Stomach (tissue), 9 donors: ENCODE measurements around the gene GEMIN5. TPM values are rescaled to one million over a fixed set of nuclear protein-coding genes. Genes with fewer than 3 reads are reported as not detected.
"Not testable (repeated sequence)": the region's sequence is repeated elsewhere in the genome, so short reads cannot be mapped to it uniquely, and the experiment has no call there.

Source experiments
- DNase-seq, 2 donors: peaks; one replicate each; pipeline versions ENCODE4 v3.0.0 to v3.0.0-alpha.2; 2013 to 2019
- H3K27ac ChIP-seq, 5 donors: fragments of 200-600 bp in 4 of 5; sonication (generic) in 4 of 5; one replicate each; pipeline ENCODE4 v1.5.1; 2013 to 2019; ENCODE audit warnings: mild to moderate bottlenecking in 1 of 5, moderate library complexity in 1 of 5
- H3K27me3 ChIP-seq, 3 donors: fragments of 200-600 bp; sonication (generic); one replicate each; pipeline ENCODE4 v1.5.1; 2017 to 2019; ENCODE audit warnings: mixed run types in 1 of 3
- H3K36me3 ChIP-seq, 4 donors: fragments of 200-600 bp; sonication (generic); 1 replicate in 3 of 4; 2 replicates in 1 of 4; pipeline ENCODE4 v1.5.1; 2016 to 2019
- H3K4me1 ChIP-seq, 4 donors: fragments of 200-600 bp; sonication (generic); one replicate each; pipeline ENCODE4 v1.5.1; 2016 to 2019
- H3K4me3 ChIP-seq, 4 donors: fragments of 200-600 bp; sonication (generic) in 3 of 4; one replicate each; pipeline ENCODE4 v1.5.1; 2016 to 2019; ENCODE audit warnings: mild to moderate bottlenecking in 1 of 4
- H3K9me3 ChIP-seq, 4 donors: fragments of 200-600 bp; sonication (generic); one replicate each; pipeline ENCODE4 v1.5.1; 2016 to 2019
- EP300 ChIP-seq: sonication (generic); formaldehyde crosslinking; IDR thresholded peaks from one replicate; pipeline ENCODE4 v1.6.1; 2017; ENCODE audit warnings: antibody characterized with exemption
- POLR2A ChIP-seq, 4 donors: fragments of 450-650 bp; IDR thresholded peaks; one replicate each; pipeline ENCODE4 v1.6.1; 2016; ENCODE audit warnings: antibody characterized with exemption in 4 of 4, control low read depth in 2 of 4, mild to moderate bottlenecking in 1 of 4, moderate library complexity in 1 of 4
- POLR2AphosphoS5 ChIP-seq, 3 donors: sonication (generic); formaldehyde crosslinking; IDR thresholded peaks; one replicate each; pipeline ENCODE4 v1.6.1; 2016; ENCODE audit warnings: antibody characterized with exemption in 3 of 3
- WGBS, 5 donors: extraction: QIAGEN DNeasy Blood & Tissue Kit in 3 of 5; methylation state at CpG; one replicate each; pipeline versions ENCODE4 v1.1.5 to v1.1.7; 2013 to 2018; 5-methylcytosine and 5-hydroxymethylcytosine counted together
- intact Hi-C: fragments of 100-400 bp; cut with DNase I; formaldehyde crosslinking; loops from one replicate; pipeline ENCODE4 v1.15.1; 2023; ENCODE audit warnings: low total_unique reads
- polyA plus RNA-seq, 3 donors: library from polyadenylated mRNA; stranded (reverse); fragments of 200-250 nt; gene quantifications; one replicate each; pipeline ENCODE4 v1.2.3, GENCODE V29; 2013
- total RNA-seq, 5 donors: library from RNA; depleted of rRNA; stranded (reverse); fragments of >200 nt; gene quantifications; one replicate each; pipeline versions ENCODE4 v1.1.0 to v1.2.3, GENCODE V29; 2014 to 2016
- TF ChIP-seq, protein P1 (sequence below), 7 experiments: fragments of 450-650 bp in 4 of 7; fragments of 200-600 bp in 3 of 7; sonication (generic) in 3 of 7; IDR thresholded peaks; one replicate each; pipeline ENCODE4 v1.5.1; 2016 to 2019; ENCODE audit warnings: antibody characterized with exemption in 7 of 7, control low read depth in 2 of 7, mild to moderate bottlenecking in 1 of 7
- donor health status: healthy with polysubstance abuse.
- donor health status: Bipolar disorder and iron deficiency.
- donor health status: healthy.

The GEMIN5 gene
- total and polyA plus RNA-seq, 8 donors = 2.1 to 13.8 (median 4.6) TPM

DNA sequence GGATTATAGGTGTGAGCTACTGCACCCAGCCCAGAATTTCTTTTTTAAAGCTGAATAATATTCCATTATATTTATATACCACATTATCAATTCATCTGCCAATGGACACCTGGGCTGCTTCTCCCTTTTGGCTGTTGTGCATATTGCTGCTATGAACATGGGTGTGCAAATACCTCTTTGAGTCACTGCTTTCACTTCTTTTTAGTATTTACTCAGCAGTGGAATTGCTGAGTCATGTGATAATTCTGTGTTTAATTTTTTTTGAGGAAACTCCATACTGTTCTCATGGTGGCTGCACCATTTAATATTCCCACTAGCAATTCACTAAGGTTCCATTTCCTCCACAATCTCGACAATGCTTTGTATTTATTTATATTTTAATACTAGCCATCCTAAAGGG, 39.4 kb upstream of the GEMIN5 start:
- no peak for TF ChIP-seq POLR2AphosphoS5 (IDR thresholded peaks at IDR 0.05)
- TF ChIP-seq, protein P1, sequence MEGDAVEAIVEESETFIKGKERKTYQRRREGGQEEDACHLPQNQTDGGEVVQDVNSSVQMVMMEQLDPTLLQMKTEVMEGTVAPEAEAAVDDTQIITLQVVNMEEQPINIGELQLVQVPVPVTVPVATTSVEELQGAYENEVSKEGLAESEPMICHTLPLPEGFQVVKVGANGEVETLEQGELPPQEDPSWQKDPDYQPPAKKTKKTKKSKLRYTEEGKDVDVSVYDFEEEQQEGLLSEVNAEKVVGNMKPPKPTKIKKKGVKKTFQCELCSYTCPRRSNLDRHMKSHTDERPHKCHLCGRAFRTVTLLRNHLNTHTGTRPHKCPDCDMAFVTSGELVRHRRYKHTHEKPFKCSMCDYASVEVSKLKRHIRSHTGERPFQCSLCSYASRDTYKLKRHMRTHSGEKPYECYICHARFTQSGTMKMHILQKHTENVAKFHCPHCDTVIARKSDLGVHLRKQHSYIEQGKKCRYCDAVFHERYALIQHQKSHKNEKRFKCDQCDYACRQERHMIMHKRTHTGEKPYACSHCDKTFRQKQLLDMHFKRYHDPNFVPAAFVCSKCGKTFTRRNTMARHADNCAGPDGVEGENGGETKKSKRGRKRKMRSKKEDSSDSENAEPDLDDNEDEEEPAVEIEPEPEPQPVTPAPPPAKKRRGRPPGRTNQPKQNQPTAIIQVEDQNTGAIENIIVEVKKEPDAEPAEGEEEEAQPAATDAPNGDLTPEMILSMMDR (IDR thresholded peaks at IDR 0.05) = no peak
- no peaks in the 10 kb centered on the region for H3K9me3 ChIP-seq
- H3K4me3 ChIP-seq = no peak overlapping the region
- intact Hi-C loops = no loop called here
- H3K36me3 ChIP-seq = peaks cover 0 to 5% (median 0%) of the 10 kb centered on the region in 4 donors
- no peak overlapping the region for H3K27ac ChIP-seq
- 51 to 82% (median 65%) methylated on average over 1 of the region's 1 CpG for WGBS, 5 donors
- no peak for DNase-seq
- H3K4me1 ChIP-seq = no peaks in the 10 kb centered on the region
- H3K27me3 ChIP-seq = no peaks in the 10 kb centered on the region

- H3K4me3 ChIP-seq, H3K27me3 ChIP-seq, H3K27ac ChIP-seq, H3K4me1 ChIP-seq, DNase-seq, H3K9me3 ChIP-seq, intact Hi-C loops, H3K36me3 ChIP-seq: not testable (repeated sequence)
- 92 to 94% (median 93%) methylated on average over 9 of the region's 9 CpGs for WGBS, 5 donors
These were observed 38.1 kb upstream of the GEMIN5 start for GRCh38 chr5:154976082-154976481.

- Histone ChIP-seq H3K9me3 (no peaks in the 10 kb centered on the region), H3K36me3 (peaks cover 13 to 25% (median 21%) of the 10 kb centered on the region in 4 donors), H3K4me1 (no peaks in the 10 kb centered on the region), H3K4me3 (no peak overlapping the region), H3K27ac (no peak overlapping the region), H3K27me3 (no peaks in the 10 kb centered on the region)
- TF ChIP-seq, protein P1 (IDR thresholded peaks at IDR 0.05) = peak in 4 of 7 experiments; percentile 16 to 38 (median 31)
- no peak for TF ChIP-seq EP300
- intact Hi-C loops = no loop called here
- DNase-seq = peak in 1 of 2 donors; percentile 72
- 62 to 72% (median 66%) methylated on average over 2 of the region's 2 CpGs for WGBS, 5 donors
These were observed 34.6 kb upstream of the GEMIN5 start for GRCh38 chr5:154972476-154973080.

DNA sequence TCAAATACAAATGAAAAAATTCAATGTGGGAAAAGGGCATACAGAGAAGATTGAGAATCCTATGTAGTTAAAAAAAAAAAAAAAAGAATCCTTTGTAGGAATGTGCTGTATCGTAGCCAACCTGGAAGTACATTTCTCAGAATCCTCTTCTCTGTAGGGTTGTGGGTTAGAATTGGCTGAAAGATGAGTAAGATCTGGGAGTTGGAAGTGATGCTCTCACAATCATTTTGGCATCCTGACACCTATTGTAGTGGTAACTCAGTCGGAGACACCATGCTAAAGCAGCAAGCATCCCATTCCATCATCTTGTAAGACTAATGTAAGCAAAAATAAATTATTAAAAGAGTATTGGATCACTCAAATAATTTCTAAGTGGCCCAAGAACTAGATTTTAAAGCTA, 33.5 kb upstream of the GEMIN5 start:
- TF ChIP-seq POLR2AphosphoS5 (IDR thresholded peaks at IDR 0.05) (no peak), POLR2A (IDR thresholded peaks at IDR 0.05) (no peak), EP300 (no peak)
- TF ChIP-seq, protein P1 (IDR thresholded peaks at IDR 0.05) = no peak
- peaks cover 17 to 36% (median 32%) of the 10 kb centered on the region in 4 donors for H3K36me3 ChIP-seq
- H3K4me3 ChIP-seq = no peak overlapping the region
- H3K9me3 ChIP-seq = no peaks in the 10 kb centered on the region
- DNase-seq = no peak
- H3K4me1 ChIP-seq = no peaks in the 10 kb centered on the region
- no peak overlapping the region for H3K27ac ChIP-seq
- intact Hi-C loops = no loop called here
- 79 to 92% (median 87%) methylated on average over 2 of the region's 2 CpGs for WGBS, 5 donors
- H3K27me3 ChIP-seq = no peaks in the 10 kb centered on the region

DNA sequence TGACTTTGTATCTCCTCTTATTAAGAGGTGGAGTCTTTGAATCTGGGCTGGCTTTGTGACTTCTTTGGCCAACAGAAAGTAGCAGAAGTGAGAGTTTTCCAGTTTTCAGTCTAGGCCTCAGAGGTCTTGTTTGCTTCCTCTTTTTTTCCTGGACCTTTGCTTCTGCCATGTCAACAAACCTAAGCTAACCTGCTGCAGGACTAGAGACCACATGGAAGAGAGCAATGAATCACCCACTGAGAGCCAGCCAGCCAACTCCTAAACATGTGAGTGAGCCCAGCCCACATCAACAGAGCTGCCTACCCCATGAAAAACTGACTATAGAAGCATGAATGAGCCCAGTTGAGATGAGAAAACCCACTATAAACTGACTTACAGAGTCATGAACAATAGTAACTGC, 32.7 kb upstream of the GEMIN5 start:
- DNase-seq = peak in 1 of 2 donors; percentile 10
- Histone ChIP-seq H3K4me3 (no peak overlapping the region), H3K9me3 (no peaks in the 10 kb centered on the region), H3K27ac (no peak overlapping the region), H3K4me1 (no peaks in the 10 kb centered on the region), H3K36me3 (peaks cover 18 to 42% (median 38%) of the 10 kb centered on the region in 4 donors), H3K27me3 (no peaks in the 10 kb centered on the region)
- intact Hi-C loops = no loop called here
- TF ChIP-seq EP300 (no peak), POLR2A (IDR thresholded peaks at IDR 0.05) (no peak), POLR2AphosphoS5 (IDR thresholded peaks at IDR 0.05) (no peak)
- TF ChIP-seq, protein P1 (IDR thresholded peaks at IDR 0.05) = no peak
